ENCODE data around the gene RALGAPA2.

Gene RALGAPA2

DNA sequence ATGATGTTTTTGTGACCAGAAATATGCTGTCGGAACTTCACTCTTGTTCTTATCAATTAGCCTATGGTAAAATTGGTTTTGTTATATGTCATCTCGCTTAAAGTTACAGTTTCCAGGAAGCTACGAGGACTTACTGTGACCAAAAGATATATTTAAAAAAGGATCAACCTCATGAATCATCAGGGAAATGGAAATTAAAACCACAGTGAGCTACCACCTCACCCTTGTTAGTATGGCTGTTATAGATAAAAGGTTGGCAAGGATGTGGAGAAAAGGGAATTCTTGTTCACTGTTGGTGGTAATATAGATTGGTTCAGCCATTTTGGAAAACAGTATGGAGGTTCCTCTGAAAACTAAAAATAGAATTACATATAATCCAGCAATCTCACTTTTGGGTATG lies 358.9 kb downstream of the RALGAPA2 start:
- no peak for DNase-seq
- in situ Hi-C loops (cut with MboI; ENCODE audit: low pct_unique_long_range_greater_than_20kb, low sequenced_read_pairs): no loop called here

DNA sequence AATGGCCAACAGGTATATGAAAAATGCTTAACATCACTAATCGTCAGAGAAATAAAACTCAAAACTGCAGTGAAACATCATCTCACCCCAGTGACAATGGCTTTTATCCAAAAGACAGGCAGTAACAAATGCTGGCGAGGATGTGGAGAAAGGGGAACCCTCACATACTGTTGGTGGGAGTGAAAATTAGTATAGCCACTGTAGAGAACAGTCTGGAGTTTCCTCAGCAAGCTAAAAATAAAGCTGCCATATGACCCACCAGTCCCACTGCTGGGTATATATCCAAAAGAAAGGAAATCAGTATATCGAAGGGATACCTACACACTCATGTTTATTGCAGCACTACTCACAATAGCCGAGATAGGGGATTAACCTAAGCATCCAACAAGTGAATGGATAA lies 368.0 kb downstream of the RALGAPA2 start:
- no peak for DNase-seq
- in situ Hi-C loops (cut with MboI; ENCODE audit: low pct_unique_long_range_greater_than_20kb, low sequenced_read_pairs): no loop called here

DNA sequence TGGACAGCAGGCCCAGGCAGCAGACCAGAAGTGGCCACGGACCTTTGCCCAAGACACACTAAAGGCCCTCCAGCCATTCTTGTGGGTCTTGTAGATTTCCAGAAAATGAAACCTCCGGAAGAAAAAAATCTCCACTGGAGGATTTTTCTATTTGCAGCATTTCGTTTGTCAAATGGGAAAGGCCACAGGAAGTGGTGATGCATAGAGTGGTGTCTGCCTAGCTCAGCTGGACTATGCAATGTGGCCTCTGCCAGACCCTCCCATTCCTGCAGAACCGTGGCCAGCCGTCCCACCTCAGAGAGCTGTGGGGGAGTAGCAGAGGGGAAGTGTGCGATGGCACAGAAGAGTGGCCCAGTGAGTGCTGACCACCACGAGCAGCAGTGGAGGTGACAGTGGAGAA lies 368.5 kb downstream of the RALGAPA2 start:
- no peak for DNase-seq
- in situ Hi-C loops (cut with MboI; ENCODE audit: low pct_unique_long_range_greater_than_20kb, low sequenced_read_pairs): no loop called here

All from KBM-7 (cell line).